Measurements from ENCODE around the gene ZBTB7C. TPM values are rescaled to one million over a fixed set of nuclear protein-coding genes. Genes with fewer than 3 reads are reported as not detected.

ZBTB7C gene
- total RNA-seq, 1 donor from 2014 or later = 0.67 TPM

DNA sequence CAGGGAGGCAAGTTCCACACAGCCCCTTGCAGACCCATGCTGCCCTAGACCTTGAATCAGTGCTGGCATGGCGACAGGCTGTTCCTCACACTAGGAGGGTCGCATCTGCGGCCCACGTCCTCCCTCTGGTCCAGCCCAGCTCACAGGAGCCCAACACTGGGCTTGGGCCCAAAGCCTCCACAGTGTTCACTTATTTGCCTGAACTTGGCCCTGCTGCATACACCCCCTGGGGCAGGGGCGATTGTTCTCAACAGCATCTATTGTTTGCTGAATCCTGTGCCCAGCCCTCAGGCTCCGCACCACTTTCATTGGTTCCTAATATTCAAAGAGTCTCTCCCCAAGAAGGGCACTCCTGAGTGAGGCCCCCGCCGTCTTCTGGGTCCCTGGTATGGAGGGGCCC, 90.7 kb downstream of the ZBTB7C start:
- no peak for TF ChIP-seq CTCF (IDR thresholded peaks at IDR 0.05; ENCODE audit: unreplicated experiment)
- no peaks in the 10 kb centered on the region for H3K9me3 Mint-ChIP-seq (ENCODE audit: unreplicated experiment)
- H3K36me3 Mint-ChIP-seq (ENCODE audit: low read depth, unreplicated experiment) = no peaks in the 10 kb centered on the region
- no peak overlapping the region for H3K4me3 Mint-ChIP-seq (ENCODE audit: unreplicated experiment)
- H3K27me3 Mint-ChIP-seq (ENCODE audit: unreplicated experiment) = no peaks in the 10 kb centered on the region
- H3K27ac Mint-ChIP-seq (ENCODE audit: unreplicated experiment) = no peak overlapping the region
- peaks cover 11% of the 10 kb centered on the region for H3K4me1 Mint-ChIP-seq (ENCODE audit: unreplicated experiment)
- no peak for DNase-seq (ENCODE audit: low spot score)

GRCh38 chr18:48317781-48318381, 91.3 kb downstream of the ZBTB7C start:
- H3K27me3 Mint-ChIP-seq (ENCODE audit: unreplicated experiment) = no peaks in the 10 kb centered on the region
- H3K36me3 Mint-ChIP-seq (ENCODE audit: low read depth, unreplicated experiment) = no peaks in the 10 kb centered on the region
- TF ChIP-seq CTCF (IDR thresholded peaks at IDR 0.05; ENCODE audit: unreplicated experiment) = peak; percentile 52
- peaks cover 11% of the 10 kb centered on the region for H3K4me1 Mint-ChIP-seq (ENCODE audit: unreplicated experiment)
- H3K9me3 Mint-ChIP-seq (ENCODE audit: unreplicated experiment) = no peaks in the 10 kb centered on the region
- H3K27ac Mint-ChIP-seq (ENCODE audit: unreplicated experiment) = no peak overlapping the region
- no peak overlapping the region for H3K4me3 Mint-ChIP-seq (ENCODE audit: unreplicated experiment)
- DNase-seq (ENCODE audit: low spot score) = no peak

DNA sequence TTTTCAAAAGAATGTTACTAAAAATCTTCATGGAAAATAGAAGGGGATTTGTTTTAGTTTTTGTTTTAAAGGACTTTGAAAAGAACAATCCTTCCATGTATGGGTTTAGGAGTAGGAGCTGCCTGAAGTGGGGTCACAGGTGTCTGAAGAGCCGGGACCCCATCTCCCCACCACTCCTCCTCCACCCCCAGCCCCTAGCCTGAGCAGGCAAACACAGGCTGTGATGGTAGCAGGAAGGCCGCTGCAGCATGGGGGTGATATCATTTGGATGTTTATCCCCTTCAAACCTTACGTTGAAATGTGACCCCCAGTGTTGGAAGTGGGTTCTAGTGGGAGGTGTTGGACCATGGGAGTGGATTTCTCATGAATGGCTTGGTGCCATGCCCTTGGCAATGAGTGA, 93.0 kb downstream of the ZBTB7C start:
- no peak overlapping the region for H3K27ac Mint-ChIP-seq (ENCODE audit: unreplicated experiment)
- peaks cover 11% of the 10 kb centered on the region for H3K4me1 Mint-ChIP-seq (ENCODE audit: unreplicated experiment)
- H3K4me3 Mint-ChIP-seq (ENCODE audit: unreplicated experiment) = no peak overlapping the region
- no peak for TF ChIP-seq CTCF (IDR thresholded peaks at IDR 0.05; ENCODE audit: unreplicated experiment)
- peaks cover 2% of the 10 kb centered on the region for H3K27me3 Mint-ChIP-seq (ENCODE audit: unreplicated experiment)
- H3K9me3 Mint-ChIP-seq (ENCODE audit: unreplicated experiment) = no peaks in the 10 kb centered on the region
- no peak for DNase-seq (ENCODE audit: low spot score)
- H3K36me3 Mint-ChIP-seq (ENCODE audit: low read depth, unreplicated experiment) = no peaks in the 10 kb centered on the region

GRCh38 chr18:48314690-48315089, 94.5 kb downstream of the ZBTB7C start:
- no peaks in the 10 kb centered on the region for H3K36me3 Mint-ChIP-seq (ENCODE audit: low read depth, unreplicated experiment)
- no peak overlapping the region for H3K27ac Mint-ChIP-seq (ENCODE audit: unreplicated experiment)
- no peaks in the 10 kb centered on the region for H3K9me3 Mint-ChIP-seq (ENCODE audit: unreplicated experiment)
- H3K27me3 Mint-ChIP-seq (ENCODE audit: unreplicated experiment) = peaks cover 2% of the 10 kb centered on the region
- peaks cover under 1% of the 10 kb centered on the region for H3K4me1 Mint-ChIP-seq (ENCODE audit: unreplicated experiment)
- H3K4me3 Mint-ChIP-seq (ENCODE audit: unreplicated experiment) = no peak overlapping the region
- TF ChIP-seq CTCF (IDR thresholded peaks at IDR 0.05; ENCODE audit: unreplicated experiment) = no peak
- no peak for DNase-seq (ENCODE audit: low spot score)

DNA sequence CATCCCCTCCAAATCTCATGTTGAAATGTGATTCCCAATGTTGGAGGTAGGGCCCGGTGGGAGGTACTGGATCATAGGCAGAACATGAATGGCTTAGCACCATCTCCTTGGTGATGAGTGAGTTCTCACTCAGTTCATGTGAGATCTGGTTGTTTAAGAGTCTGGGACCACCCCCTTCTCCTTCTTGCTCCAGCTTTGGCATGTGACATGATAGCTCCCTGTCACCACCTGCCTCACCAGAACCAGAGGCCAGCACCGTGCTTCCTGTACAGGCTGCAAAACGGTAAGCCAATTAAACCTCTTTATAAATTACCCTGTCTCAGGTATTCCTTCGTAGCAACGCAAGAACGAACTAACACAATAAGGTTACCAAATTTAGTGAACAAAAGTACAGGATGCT, 95.4 kb downstream of the ZBTB7C start:
- H3K27ac Mint-ChIP-seq (ENCODE audit: unreplicated experiment) = no peak overlapping the region
- TF ChIP-seq CTCF (IDR thresholded peaks at IDR 0.05; ENCODE audit: unreplicated experiment) = no peak
- no peak overlapping the region for H3K4me3 Mint-ChIP-seq (ENCODE audit: unreplicated experiment)
- peaks cover 2% of the 10 kb centered on the region for H3K27me3 Mint-ChIP-seq (ENCODE audit: unreplicated experiment)
- no peak for DNase-seq (ENCODE audit: low spot score)
- H3K4me1 Mint-ChIP-seq (ENCODE audit: unreplicated experiment) = no peaks in the 10 kb centered on the region
- no peaks in the 10 kb centered on the region for H3K9me3 Mint-ChIP-seq (ENCODE audit: unreplicated experiment)
- H3K36me3 Mint-ChIP-seq (ENCODE audit: low read depth, unreplicated experiment) = no peaks in the 10 kb centered on the region

Measured in endothelial cell (in vitro differentiated cells).